ENCODE data around the gene ZNF48. TPM values are rescaled to one million over a fixed set of nuclear protein-coding genes. Genes with fewer than 3 reads are reported as not detected.

ZNF48 gene
- total RNA-seq, 1 donor from 2014 or later: 3.8 TPM

DNA sequence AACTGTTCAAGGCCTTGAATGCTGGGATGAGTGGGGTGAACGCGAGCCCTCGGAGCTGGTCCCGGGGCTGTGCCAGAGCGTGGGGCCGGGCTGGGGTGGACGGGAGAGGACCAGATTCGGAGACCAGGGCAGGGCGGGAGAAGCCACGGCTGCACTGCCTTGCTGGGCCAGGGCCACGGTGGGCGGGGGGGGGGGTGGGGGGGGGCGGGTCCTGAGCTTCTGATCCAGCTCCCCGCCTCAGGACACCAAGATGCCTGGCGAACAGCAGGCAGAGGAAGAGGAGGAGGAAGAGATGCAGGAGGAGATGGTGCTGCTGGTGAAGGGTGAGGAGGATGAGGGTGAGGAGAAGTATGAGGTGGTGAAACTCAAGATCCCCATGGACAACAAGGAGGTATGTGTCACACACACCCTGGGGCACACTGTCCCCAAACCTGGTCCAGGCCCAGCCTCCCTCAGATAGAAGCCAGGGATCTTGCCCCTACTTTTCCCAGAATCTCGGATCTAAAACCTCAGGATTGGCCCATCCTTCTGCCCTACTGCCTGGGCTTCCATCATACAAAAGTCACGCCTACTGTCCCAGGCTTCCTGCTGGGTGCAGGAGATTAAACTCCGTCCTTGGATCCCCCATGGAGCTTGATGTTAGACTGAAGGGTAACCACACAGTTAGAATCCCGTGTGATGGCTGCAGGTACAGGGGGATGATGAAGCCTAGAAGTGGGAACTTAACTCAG is 12.7 kb downstream of the ZNF48 start:
- no peak for DNase-seq

DNA sequence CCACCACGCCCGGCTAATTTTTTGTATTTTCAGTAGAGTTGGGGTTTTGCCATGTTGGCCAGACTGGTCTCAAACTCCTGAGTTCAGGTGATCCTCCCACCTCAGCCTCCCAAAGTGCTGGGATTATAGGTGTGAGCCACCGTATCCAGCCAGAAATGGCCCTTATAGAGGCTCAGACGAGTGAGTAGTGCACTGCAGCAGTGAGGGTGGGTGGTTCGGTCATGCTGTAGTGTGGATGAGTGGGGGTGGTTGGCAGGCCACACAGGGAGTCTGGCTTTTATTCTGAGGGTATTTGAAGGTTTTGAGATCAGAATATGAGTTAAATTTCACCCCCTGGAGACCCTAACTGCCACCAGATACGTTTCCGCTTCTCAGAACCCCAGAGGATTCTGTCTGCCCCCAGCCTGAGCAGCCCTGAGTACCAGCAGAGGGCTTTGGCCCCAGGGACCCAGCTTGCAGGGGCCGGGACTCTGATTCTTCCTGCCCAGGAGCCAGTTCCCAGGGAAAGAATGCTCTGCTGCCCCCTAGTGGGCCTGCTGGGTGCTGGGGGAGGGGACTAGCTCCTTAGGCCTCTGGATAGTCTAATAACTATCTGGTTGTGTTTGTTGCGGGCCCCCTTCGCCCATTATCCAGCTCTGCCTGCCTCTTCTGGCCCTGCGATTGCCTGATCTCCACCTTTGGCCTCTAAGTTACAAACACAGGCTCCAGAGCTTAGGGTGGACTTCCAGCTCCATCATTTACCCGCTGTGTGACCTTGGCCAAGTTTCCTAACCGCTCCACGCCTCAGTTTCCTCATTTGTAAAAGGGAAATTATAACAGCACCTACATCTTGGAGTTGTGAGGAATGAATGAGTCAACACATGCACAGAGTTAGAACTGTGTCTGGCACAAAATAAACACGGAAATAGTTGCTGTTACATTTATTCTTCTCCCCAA is 14.2 kb downstream of the ZNF48 start:
- DNase-seq: peak; percentile 76

DNA sequence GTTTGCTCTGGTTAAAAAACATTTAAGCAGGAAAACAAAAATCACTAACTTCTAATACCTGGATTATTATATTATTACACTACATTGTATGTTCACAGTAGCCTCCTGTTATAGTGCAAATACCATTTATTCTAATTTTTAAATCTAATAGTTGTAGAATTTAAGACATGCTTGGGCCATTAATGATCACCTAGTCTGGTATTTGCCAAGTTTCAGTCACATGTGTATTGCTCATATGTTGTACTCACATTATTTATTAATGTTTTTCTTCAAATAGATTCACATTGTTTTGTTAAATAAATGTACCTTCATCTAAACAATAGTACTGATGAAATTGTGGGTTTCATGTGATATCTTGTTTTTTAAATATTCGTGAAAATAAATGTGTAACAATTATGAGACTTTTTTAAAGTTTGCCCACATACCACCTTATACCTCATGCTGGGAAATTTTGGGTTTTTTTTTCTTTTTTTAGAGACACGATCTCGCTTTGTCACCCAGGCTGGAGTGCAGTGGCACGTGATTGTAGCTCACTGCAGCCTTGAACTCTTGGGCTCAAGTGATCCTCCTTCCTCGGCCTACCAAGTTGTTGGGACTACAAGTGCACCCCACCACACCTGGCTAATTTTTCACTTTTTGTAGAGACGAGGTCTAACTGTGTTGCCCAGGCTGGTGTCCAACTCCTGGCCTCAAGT is 18.0 kb downstream of the ZNF48 start:
- no peak for DNase-seq

DNA sequence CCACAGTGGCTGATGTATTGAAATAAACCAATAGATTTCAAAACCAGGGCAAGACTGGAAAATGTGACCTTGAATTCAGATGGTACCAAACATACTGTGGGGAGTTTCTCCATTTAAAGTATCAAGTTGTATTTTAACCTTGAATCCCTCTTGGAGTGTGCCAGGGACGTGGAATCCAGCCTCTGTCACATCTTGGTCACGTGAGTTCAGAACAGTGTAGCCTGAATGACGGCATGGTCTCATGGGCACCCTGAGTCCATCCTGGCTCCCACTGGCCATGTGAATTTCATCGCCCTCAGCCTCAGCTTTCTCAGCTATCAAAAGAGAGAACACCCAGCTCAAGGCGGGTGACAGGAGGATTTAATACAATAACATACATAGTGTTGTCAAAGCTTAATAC is 18.9 kb downstream of the ZNF48 start:
- DNase-seq: no peak

- no peak for DNase-seq
Measured at GRCh38 chr16:30416047-30416603, 20.9 kb downstream of the ZNF48 start.

GRCh38 chr16:30416624-30417528 is 21.7 kb downstream of the ZNF48 start:
- DNase-seq: no peak

DNA sequence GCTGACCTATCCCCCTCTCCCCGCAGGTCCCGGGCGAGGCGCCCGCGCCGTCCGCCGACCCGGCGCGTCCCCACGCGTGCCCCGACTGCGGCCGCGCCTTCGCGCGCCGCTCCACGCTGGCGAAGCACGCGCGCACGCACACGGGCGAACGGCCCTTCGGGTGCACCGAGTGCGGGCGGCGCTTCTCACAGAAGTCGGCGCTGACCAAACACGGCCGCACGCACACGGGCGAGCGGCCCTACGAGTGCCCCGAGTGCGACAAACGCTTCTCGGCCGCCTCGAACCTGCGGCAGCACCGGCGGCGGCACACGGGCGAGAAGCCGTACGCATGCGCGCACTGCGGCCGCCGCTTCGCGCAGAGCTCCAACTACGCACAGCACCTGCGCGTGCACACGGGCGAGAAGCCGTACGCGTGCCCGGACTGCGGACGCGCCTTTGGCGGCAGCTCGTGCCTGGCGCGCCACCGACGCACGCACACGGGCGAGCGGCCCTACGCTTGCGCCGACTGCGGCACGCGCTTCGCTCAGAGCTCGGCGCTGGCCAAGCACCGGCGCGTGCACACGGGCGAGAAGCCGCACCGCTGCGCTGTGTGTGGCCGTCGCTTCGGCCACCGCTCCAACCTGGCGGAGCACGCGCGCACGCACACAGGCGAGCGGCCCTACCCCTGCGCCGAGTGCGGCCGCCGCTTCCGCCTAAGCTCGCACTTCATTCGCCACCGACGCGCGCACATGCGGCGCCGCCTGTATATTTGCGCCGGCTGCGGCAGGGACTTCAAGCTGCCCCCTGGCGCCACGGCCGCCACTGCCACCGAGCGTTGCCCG is 22.5 kb downstream of the ZNF48 start:
- peak; percentile 75 for DNase-seq

DNA sequence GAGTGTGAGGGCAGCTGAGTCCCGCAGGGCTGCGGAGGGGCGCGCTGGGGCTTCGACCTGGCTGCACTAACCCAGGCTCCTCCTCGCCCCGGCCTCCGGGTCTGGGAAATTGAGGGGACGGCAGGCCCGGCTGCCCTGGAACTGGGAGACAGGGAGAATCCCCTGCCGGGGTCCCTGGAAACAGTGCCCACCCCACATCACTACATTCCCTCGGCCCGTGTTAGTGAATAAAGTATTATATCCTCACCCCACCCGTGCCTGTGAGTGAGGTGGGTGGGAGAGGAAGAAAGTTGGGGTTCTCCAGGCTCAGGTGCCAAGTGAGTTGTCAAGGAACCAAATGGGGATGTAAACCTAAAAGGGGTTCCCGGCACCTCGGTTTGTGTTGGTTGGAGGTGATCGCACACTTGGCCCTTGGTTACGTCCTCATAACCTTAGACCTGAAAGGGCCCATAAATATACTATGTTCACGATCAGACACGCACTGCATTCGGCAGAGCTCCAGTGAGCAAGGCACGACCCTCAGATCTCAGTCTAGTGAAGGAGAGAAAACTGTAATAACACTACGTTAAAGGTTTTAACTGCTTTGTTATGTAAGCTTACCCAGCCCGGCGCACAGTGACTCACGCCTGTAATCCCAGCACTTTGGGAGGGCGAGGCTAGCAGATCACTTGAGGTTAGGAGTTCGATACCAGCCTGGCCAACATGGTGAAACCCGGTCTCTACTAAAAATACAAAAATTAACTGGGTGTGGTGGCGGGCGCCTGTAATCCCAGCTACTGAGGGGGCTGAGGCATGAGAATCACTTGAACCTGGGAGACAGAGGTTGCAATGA is 23.3 kb downstream of the ZNF48 start:
- DNase-seq: no peak

DNA sequence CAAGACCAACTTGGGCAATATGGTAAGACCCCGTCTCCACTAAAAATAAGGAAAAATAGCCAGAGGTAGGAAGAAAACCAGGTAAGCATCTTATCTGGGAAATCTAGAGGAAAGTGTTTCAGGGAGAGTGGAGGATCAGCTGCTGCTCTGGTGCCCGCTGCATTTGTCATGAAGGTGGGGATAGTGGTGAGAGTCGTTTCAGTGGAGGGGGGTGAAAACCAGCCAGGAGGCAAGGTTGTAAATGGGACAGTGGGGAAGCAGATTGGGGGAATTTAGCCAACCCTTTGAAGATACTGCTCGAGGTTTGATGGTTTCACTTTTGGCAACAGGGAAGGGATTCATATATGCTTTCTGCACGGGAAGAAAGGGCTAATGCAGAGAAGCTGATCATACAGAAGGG is 25.8 kb downstream of the ZNF48 start:
- DNase-seq: no peak

- DNase-seq: no peak
Measured at GRCh38 chr16:30428055-30428454, 32.8 kb downstream of the ZNF48 start.

- DNase-seq: no peak
Measured at GRCh38 chr16:30429418-30429677, 34.1 kb downstream of the ZNF48 start.

DNA sequence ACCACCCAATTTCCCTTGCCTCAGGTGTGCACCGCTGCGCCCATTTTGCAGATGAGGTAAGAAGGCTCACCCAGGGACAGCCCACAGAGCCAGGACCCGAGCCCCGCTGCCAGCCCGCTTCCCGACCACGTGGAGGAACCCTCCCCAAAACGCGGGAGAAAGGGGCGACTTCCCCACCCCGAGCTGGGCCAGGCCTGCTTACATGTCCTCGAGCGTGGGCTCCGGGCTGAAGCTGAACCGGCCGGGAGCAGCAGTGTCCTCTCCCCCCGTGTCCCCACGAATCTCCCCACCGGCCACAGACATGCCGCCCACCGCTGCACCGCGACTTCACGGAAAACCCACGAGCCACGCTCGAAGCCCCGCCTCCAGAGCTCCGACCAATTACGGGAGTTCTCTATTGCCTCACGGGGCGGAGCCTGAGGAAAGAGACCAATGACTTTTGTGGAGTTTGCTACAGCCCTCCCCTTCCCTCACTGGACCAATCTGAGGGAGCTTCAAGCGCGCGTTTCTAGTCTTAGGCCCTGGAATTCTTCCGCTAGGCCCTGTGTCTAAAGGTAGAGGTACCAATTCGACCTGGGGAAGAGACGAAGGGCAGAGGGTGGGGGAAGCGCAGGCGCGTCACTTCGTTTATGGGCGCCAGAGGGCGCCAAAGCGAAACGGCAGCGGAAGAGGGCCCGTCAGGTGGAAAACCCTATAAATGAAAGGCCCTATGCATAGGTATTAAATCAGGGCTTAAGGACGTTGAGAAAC is 34.6 kb downstream of the ZNF48 start, which contains the start of gene DCTPP1:
TSS of gene DCTPP1 (minus strand) at position 353 of the 750 bp plus-strand sequence. CDS start at position 303, 50 bp downstream.
- DNase-seq: peak; percentile 96

DNA sequence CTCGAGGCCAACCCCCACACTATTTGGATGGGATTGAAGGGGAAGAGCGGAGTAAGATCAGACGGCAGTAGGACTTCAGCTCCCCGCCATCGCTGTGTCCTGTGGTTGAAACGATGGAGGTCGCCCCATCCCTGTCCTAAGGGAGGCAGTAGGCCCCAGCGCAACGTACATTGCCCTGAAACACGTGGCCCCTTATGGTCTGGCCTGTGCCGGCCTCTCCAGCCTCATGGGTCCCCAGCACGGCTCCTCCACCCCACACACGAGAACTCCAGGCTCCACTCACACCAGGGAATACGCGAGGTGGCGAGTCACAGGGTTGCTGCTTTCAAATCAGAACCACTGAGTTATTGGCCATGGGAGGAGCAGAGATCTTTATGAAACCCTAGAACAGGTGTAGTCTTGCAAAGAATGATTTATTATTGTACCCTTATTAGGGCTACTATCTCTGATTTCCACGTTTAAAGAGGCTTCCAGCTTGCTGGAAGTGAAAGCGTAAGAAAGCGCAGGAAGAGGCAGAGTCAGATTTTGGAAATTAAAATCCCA is 35.3 kb downstream of the ZNF48 start:
- DNase-seq: no peak

- no peak for DNase-seq
Measured at GRCh38 chr16:30434852-30435251, 39.6 kb downstream of the ZNF48 start.

DNA sequence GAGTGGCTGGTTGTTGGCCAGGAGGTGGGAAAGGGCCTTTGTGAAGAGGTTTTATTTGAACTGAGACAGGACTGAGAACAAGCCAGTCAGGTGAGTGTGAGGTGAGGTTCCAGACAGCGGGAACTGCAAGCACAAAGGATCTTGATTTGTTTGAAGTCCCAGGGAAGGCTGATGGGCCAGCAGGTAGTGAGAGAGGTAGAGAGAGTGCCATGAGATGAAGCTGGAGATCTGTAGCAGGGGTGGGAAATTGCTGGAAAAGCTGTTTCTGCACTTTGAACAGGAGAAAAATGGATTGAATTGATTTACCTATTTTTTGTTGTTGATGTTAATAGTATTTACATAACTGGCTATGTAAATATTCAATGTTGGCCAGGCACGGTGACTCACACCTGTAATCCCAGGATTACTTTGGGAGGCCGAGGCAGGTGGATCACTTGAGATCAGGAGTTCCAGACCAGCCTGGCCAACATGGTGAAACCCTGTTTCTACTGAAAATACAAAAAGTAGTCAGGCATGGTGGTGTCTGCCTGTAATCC is 42.4 kb downstream of the ZNF48 start:
- no peak for DNase-seq

- no peak for DNase-seq
Measured at GRCh38 chr16:30438835-30439234, 43.6 kb downstream of the ZNF48 start.

DNA sequence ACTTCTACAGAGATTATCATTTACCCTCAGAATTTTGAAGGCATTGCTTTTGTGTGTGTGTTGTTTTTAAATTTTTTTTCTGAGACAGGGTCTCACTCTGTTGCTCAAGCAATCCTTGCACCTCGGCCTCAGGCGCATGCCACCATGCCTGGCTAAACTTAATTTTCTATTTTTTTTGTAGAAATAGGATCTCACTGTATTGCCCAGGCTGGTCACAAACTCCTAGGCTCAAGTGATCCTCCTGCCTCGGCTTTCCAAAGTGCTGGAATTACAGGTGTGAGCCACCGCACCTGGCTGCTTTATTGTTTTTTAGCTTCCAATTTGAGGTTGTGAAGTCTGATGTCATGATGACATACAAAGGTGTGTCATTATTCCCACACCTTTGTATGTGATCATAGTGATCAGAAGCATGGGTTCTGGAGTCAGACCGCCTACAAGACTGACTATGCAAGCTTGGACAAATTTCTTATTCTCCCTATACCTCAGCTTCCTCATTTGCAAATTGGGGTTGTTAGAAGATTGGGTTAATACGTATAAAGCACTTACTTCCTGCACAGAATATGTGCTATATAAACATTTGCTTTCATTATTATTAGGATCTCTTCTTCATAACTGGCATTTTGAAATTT is 44.6 kb downstream of the ZNF48 start:
- no peak for DNase-seq

DNA sequence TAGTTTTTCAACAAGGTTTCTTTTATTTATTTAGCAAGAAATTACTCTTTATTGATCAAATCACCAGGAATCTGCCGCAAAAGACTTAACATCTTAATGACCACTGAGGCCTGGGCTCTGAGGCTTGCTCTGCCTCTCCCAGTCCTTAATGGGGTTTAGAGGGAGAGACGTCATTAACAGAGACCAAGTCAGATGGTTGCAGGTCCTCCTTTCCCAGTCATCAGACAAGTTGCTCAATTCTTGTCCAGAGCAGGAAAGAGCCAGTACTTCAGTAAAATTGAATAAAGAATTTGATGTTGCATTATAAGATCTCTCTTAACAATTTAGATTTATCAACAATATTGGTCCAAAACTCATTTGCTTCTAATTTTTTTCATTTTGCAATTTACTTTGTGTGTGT is 48.4 kb downstream of the ZNF48 start:
- DNase-seq: no peak
